ENCODE results near the gene DAB1.

Gene DAB1

DNA sequence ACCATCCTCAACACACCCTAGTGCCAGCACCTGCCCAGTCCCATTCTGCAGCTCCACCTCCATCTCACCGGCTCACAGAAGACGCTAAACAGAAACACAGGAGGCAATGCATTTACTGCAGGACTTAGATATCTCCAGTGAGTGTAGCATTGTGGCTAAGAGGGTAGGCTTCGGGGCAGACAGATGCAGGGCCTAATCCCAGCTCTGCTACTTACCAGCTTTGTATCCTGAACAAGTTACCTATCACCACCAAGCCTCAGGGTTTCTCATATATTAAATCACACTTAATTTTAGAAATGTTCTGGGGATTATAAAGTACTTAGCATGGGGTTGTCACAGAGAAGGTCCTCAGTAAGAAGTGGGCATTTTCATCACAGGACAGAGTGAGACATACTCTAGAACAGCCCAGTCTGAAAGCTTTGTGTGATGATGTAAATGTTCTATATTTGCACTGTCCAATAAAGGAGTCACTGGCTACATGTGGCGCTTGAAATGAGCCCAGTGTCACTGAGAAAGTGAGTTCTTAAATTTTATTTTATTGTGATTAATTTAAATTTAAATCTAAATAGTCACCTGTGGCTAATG lies 308.7 kb downstream of the DAB1 start:
- Histone ChIP-seq H3K27me3 (ENCODE audit: insufficient read depth, poor library complexity, severe bottlenecking) (peaks cover 2% of the 10 kb centered on the region), H3K27ac (replicated peaks) (no peak overlapping the region), H3K4me3 (replicated peaks; ENCODE audit: insufficient read depth, low read length) (no peak overlapping the region)
- no peak for DNase-seq (ENCODE audit: low read depth in 1 of 2, low spot score in 1 of 2)
- TF ChIP-seq, protein P1, sequence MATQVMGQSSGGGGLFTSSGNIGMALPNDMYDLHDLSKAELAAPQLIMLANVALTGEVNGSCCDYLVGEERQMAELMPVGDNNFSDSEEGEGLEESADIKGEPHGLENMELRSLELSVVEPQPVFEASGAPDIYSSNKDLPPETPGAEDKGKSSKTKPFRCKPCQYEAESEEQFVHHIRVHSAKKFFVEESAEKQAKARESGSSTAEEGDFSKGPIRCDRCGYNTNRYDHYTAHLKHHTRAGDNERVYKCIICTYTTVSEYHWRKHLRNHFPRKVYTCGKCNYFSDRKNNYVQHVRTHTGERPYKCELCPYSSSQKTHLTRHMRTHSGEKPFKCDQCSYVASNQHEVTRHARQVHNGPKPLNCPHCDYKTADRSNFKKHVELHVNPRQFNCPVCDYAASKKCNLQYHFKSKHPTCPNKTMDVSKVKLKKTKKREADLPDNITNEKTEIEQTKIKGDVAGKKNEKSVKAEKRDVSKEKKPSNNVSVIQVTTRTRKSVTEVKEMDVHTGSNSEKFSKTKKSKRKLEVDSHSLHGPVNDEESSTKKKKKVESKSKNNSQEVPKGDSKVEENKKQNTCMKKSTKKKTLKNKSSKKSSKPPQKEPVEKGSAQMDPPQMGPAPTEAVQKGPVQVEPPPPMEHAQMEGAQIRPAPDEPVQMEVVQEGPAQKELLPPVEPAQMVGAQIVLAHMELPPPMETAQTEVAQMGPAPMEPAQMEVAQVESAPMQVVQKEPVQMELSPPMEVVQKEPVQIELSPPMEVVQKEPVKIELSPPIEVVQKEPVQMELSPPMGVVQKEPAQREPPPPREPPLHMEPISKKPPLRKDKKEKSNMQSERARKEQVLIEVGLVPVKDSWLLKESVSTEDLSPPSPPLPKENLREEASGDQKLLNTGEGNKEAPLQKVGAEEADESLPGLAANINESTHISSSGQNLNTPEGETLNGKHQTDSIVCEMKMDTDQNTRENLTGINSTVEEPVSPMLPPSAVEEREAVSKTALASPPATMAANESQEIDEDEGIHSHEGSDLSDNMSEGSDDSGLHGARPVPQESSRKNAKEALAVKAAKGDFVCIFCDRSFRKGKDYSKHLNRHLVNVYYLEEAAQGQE (IDR thresholded peaks at IDR 0.05; ENCODE audit: insufficient replicate concordance, low read depth): no peak

DNA sequence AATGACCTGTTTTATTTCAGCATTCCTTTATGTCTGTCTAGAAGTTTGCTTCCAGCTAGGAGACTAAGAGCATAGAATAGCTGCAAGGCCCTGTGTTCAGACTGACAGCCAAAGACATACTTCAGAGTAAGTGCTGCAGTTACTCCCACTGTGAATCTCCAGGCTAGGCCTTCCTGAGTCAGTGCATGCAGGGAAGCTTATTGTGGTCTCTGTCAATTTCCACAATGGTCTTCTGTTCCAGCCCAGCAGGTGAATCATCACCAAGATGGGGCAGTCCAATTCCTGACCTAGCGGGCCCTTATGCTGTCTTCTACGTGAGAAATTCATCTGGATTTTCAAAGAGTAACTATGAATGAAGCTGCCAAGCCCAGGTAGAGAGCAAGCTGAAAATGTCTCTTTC lies 311.7 kb downstream of the DAB1 start:
- DNase-seq (ENCODE audit: low read depth in 1 of 2, low spot score in 1 of 2): no peak
- peaks cover 2% of the 10 kb centered on the region for H3K27me3 ChIP-seq (ENCODE audit: insufficient read depth, poor library complexity, severe bottlenecking)
- H3K4me3 ChIP-seq (replicated peaks; ENCODE audit: insufficient read depth, low read length): no peak overlapping the region
- H3K27ac ChIP-seq (replicated peaks): no peak overlapping the region
- TF ChIP-seq POLR2AphosphoS5 (IDR thresholded peaks at IDR 0.05; ENCODE audit: low read depth) (no peak), SPI1 (IDR thresholded peaks at IDR 0.05; ENCODE audit: borderline replicate concordance, low read depth) (no peak), GABPA (IDR thresholded peaks at IDR 0.05; ENCODE audit: low read depth) (no peak)
- TF ChIP-seq, protein P1 (IDR thresholded peaks at IDR 0.05; ENCODE audit: insufficient replicate concordance, low read depth): no peak
- TF ChIP-seq, protein P2, sequence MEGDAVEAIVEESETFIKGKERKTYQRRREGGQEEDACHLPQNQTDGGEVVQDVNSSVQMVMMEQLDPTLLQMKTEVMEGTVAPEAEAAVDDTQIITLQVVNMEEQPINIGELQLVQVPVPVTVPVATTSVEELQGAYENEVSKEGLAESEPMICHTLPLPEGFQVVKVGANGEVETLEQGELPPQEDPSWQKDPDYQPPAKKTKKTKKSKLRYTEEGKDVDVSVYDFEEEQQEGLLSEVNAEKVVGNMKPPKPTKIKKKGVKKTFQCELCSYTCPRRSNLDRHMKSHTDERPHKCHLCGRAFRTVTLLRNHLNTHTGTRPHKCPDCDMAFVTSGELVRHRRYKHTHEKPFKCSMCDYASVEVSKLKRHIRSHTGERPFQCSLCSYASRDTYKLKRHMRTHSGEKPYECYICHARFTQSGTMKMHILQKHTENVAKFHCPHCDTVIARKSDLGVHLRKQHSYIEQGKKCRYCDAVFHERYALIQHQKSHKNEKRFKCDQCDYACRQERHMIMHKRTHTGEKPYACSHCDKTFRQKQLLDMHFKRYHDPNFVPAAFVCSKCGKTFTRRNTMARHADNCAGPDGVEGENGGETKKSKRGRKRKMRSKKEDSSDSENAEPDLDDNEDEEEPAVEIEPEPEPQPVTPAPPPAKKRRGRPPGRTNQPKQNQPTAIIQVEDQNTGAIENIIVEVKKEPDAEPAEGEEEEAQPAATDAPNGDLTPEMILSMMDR (IDR thresholded peaks at IDR 0.05; ENCODE audit: insufficient read depth, low read length): no peak

DNA sequence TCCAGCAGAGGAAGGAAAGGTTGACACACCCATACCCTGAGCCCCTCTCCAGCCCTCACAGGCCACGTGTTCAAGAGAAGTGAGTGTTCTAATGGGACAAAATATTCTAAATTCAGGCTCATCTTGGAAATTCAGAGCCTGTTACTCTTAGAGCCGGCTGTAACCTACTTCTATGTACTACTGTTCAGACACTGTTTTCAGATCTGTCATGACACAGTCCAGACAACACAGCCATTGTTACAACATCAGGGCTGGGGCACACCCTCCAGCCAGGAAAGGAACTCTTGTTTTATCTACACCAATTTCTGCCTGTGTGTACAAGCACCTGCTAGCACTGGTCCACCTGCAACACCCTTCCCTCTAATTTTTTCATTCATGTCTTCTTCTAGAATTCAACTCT lies 312.7 kb downstream of the DAB1 start:
- DNase-seq (ENCODE audit: low read depth in 1 of 2, low spot score in 1 of 2): no peak
- Histone ChIP-seq H3K4me3 (replicated peaks; ENCODE audit: insufficient read depth, low read length) (no peak overlapping the region), H3K27ac (replicated peaks) (no peak overlapping the region), H3K27me3 (ENCODE audit: insufficient read depth, poor library complexity, severe bottlenecking) (peaks cover 2% of the 10 kb centered on the region)
- TF ChIP-seq, protein P2 (IDR thresholded peaks at IDR 0.05; ENCODE audit: insufficient read depth, low read length): no peak
- TF ChIP-seq, protein P1 (IDR thresholded peaks at IDR 0.05; ENCODE audit: insufficient replicate concordance, low read depth): no peak
- TF ChIP-seq GABPA (IDR thresholded peaks at IDR 0.05; ENCODE audit: low read depth): no peak
- no peak for TF ChIP-seq SPI1 (IDR thresholded peaks at IDR 0.05; ENCODE audit: borderline replicate concordance, low read depth)
- no peak for TF ChIP-seq POLR2AphosphoS5 (IDR thresholded peaks at IDR 0.05; ENCODE audit: low read depth)

All from HL-60 (cell line).